DND-41 (cell line): ENCODE data around the gene LMX1B.

ENCODE experiments used
- ATAC-seq: fragments of 200-7000 bp; cut with Tn5 transposase; 3 replicates; pipeline ENCODE4 v1.9.1; 2021; ENCODE audit warnings: low read depth; ENCODE audit not compliant: insufficient read depth
- DNase-seq: peaks from one replicate; pipeline ENCODE4 v3.0.0-alpha.2; 2020
- H2AFZ ChIP-seq: 2 replicates; pipeline ENCODE4 v1.6.0; 2012; ENCODE audit warnings: low read depth, low read length
- H3K27ac ChIP-seq: 2 replicates; pipeline ENCODE4 v1.5.1; 2012; ENCODE audit warnings: low read length, inconsistent platforms
- H3K27me3 ChIP-seq: fragments of 200-600 bp; sonication (generic); 2 replicates; pipeline ENCODE4 v1.6.0; 2012; ENCODE audit warnings: low read length, mild to moderate bottlenecking, inconsistent platforms; ENCODE audit not compliant: insufficient read depth, poor library complexity
- H3K36me3 ChIP-seq: 2 replicates; pipeline ENCODE4 v1.5.1; 2012; ENCODE audit warnings: low read length, inconsistent platforms; ENCODE audit not compliant: insufficient read depth
- H3K4me1 ChIP-seq: 2 replicates; pipeline ENCODE4 v1.5.1; 2012; ENCODE audit warnings: mild to moderate bottlenecking, low read length; ENCODE audit not compliant: insufficient read depth
- H3K4me2 ChIP-seq: 2 replicates; pipeline ENCODE4 v1.6.0; 2012; ENCODE audit warnings: mild to moderate bottlenecking, moderate library complexity, low read length, inconsistent platforms; ENCODE audit not compliant: insufficient read depth
- H3K4me3 ChIP-seq, 2 experiments: fragments of 200-600 bp in 1 of 2; shearing (Covaris generic) in 1 of 2; 2 replicates each; pipeline ENCODE4 v1.5.1; 2012 to 2016; ENCODE audit warnings: inconsistent platforms in 2 of 2, low read length in 2 of 2, mild to moderate bottlenecking in 2 of 2, low read depth in 1 of 2, moderate library complexity in 1 of 2
- H3K79me2 ChIP-seq: 2 replicates; pipeline ENCODE4 v1.6.0; 2012; ENCODE audit warnings: low read length, inconsistent platforms; ENCODE audit not compliant: insufficient read depth
- H3K9ac ChIP-seq: 2 replicates; pipeline ENCODE4 v1.6.0; 2012; ENCODE audit warnings: low read depth, mild to moderate bottlenecking, inconsistent platforms, low read length, moderate library complexity
- H3K9me3 ChIP-seq: 2 replicates; pipeline ENCODE4 v1.5.1; 2012; ENCODE audit warnings: low read length, moderate library complexity, mild to moderate bottlenecking, inconsistent platforms; ENCODE audit not compliant: insufficient read depth, severe bottlenecking
- H4K20me1 ChIP-seq: 2 replicates; pipeline ENCODE4 v1.6.0; 2012; ENCODE audit warnings: low read length; ENCODE audit not compliant: insufficient read depth
- EZH2 ChIP-seq: IDR thresholded peaks from 3 replicates; pipeline ENCODE4 v1.6.1; 2012; ENCODE audit warnings: borderline replicate concordance, low read depth, mild to moderate bottlenecking, moderate library complexity, low read length, inconsistent platforms; ENCODE audit not compliant: severe bottlenecking
- TF ChIP-seq, protein P1 (sequence below): IDR thresholded peaks from 2 replicates; pipeline ENCODE4 v1.5.1; 2012; ENCODE audit warnings: borderline replicate concordance, low read length, moderate library complexity, mild to moderate bottlenecking; ENCODE audit not compliant: poor library complexity, severe bottlenecking; ENCODE audit errors: extremely low read depth

Gene LMX1B

DNA sequence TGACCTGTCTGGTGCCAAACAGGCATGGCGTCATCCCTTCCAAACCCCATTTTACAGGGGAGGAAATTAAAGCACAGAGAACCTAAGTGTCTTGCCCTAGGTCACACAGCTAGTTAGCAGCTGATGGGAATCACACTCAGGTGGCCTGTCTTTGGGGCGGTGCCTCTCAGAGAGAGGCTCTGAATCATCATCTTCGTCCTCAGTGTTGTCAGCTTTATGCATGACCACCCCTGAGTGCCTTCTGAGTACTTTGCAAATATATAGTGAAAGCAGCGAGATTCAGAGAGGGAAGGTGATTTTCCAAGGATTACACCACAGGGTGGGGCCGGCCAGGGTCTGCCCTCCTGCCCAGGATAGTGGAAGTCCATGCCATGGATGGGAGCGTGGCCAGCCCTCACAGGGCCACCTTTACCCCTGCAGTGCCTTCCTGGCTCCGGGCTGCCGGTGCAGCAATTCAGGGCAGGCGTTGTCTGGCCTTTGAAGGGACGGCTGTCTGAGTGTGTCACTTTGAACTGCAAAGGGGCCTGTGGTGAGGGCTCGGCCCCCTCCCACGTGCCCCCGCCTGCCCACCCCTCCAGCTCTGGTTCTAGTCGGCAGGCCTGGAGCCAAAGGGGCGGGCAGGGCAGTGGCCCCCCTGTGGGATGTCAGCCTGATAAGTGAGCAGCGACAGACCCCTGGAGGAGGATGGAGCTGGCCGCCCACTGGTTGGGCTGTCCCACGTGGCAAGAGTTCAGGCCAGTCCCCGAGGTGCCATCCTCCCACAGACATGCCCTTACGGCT is 16.9 kb downstream of the LMX1B start:
- no peak for ATAC-seq

DNA sequence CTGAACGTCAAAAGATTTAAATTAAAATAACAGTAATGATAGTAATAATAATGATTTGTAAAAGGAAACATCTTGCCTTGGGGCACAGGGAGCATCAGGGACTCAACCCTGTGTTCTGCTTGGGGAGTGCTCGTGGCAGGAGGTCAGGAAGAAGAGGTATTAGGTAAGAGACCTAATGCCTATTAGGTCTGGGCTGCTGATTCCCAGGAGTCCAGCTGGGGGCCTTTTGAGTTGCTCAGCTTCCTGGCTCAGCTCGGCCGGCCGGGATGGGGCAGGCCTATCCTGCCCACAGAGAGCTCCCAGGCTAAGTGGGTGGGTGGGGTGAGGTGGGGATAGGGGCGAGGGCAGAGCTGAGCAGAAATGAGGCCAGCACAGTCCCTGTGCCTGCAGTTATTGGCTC is 17.5 kb downstream of the LMX1B start:
- Histone ChIP-seq H3K4me3 (no peak overlapping the region), H2AFZ (no peak overlapping the region), H4K20me1 (no peaks in the 10 kb centered on the region), H3K4me1 (no peaks in the 10 kb centered on the region), H3K4me2 (no peak overlapping the region), H3K79me2 (no peaks in the 10 kb centered on the region), H3K9ac (no peak overlapping the region), H3K27ac (no peak overlapping the region), H3K36me3 (no peaks in the 10 kb centered on the region), H3K27me3 (peaks cover 3% of the 10 kb centered on the region), H3K9me3 (no peaks in the 10 kb centered on the region)
- no peak for ATAC-seq
- TF ChIP-seq EZH2 = no peak
- TF ChIP-seq, protein P1, sequence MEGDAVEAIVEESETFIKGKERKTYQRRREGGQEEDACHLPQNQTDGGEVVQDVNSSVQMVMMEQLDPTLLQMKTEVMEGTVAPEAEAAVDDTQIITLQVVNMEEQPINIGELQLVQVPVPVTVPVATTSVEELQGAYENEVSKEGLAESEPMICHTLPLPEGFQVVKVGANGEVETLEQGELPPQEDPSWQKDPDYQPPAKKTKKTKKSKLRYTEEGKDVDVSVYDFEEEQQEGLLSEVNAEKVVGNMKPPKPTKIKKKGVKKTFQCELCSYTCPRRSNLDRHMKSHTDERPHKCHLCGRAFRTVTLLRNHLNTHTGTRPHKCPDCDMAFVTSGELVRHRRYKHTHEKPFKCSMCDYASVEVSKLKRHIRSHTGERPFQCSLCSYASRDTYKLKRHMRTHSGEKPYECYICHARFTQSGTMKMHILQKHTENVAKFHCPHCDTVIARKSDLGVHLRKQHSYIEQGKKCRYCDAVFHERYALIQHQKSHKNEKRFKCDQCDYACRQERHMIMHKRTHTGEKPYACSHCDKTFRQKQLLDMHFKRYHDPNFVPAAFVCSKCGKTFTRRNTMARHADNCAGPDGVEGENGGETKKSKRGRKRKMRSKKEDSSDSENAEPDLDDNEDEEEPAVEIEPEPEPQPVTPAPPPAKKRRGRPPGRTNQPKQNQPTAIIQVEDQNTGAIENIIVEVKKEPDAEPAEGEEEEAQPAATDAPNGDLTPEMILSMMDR = no peak
- no peak for DNase-seq

More for the DNA sequence above, 16.9 kb downstream of the LMX1B start:
- no peak overlapping the region for H3K9ac ChIP-seq
- H3K36me3 ChIP-seq = no peaks in the 10 kb centered on the region
- H2AFZ ChIP-seq = no peak overlapping the region
- H3K9me3 ChIP-seq = no peaks in the 10 kb centered on the region
- no peaks in the 10 kb centered on the region for H3K4me1 ChIP-seq
- no peak overlapping the region for H3K27ac ChIP-seq
- H4K20me1 ChIP-seq = no peaks in the 10 kb centered on the region
- TF ChIP-seq EZH2 = no peak
- TF ChIP-seq, protein P1 = no peak
- no peak overlapping the region for H3K4me2 ChIP-seq
- H3K27me3 ChIP-seq = peaks cover 3% of the 10 kb centered on the region
- no peaks in the 10 kb centered on the region for H3K79me2 ChIP-seq
- H3K4me3 ChIP-seq = no peak overlapping the region
- DNase-seq = no peak

DNA sequence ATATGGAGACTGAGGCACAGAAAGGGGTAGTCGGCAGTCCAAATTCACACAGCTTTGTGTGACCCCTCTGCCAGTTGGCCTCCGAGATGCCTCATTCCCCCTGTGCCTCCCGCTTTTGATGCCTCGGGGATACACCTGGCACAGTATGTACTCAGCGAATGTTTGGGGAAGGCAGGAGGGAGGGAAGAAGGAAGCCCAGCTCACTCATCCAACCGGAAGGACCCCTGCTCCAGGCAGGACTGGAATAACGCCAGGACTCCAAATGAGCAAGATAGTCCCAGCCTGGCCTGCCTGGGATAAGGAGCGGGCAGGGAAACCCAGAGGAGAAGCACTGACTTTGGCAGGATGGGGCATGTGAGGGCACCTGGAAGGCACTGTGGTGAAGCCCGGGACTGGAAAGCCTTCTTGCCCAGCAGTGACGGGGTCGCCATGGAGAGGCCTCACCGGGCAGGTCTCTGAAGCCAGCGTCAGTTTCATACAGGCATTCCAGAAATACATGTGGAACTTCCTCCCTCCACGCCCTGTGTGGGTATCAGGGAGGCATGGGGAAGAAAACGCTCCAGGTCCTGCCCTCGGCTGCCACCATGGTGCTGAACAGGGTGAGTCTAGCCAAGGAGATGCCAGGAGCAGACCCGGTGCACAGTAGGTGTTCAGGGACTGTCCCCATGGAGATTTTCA is 20.3 kb downstream of the LMX1B start:
- TF ChIP-seq, protein P1 = no peak
- TF ChIP-seq EZH2 = no peak
- H3K27me3 ChIP-seq = peaks cover 3% of the 10 kb centered on the region

More for the DNA sequence above, 20.3 kb downstream of the LMX1B start:
- no peak overlapping the region for H2AFZ ChIP-seq
- DNase-seq (no peak), ATAC-seq (no peak)
- no peaks in the 10 kb centered on the region for H3K4me1 ChIP-seq
- no peaks in the 10 kb centered on the region for H3K9me3 ChIP-seq
- no peak overlapping the region for H3K9ac ChIP-seq
- peaks cover 4% of the 10 kb centered on the region; the same call in 1 of the 2 replicates for H4K20me1 ChIP-seq
- H3K79me2 ChIP-seq = no peaks in the 10 kb centered on the region
- H3K4me2 ChIP-seq = no peak overlapping the region
- no peak overlapping the region for H3K4me3 ChIP-seq
- H3K27ac ChIP-seq = no peak overlapping the region
- H3K36me3 ChIP-seq = no peaks in the 10 kb centered on the region
